ENCODE data around the gene ARHGDIB.
A peak's percentile ranks its signal among the peaks of the same experiment; 100 is the strongest.

Gene ARHGDIB

DNA sequence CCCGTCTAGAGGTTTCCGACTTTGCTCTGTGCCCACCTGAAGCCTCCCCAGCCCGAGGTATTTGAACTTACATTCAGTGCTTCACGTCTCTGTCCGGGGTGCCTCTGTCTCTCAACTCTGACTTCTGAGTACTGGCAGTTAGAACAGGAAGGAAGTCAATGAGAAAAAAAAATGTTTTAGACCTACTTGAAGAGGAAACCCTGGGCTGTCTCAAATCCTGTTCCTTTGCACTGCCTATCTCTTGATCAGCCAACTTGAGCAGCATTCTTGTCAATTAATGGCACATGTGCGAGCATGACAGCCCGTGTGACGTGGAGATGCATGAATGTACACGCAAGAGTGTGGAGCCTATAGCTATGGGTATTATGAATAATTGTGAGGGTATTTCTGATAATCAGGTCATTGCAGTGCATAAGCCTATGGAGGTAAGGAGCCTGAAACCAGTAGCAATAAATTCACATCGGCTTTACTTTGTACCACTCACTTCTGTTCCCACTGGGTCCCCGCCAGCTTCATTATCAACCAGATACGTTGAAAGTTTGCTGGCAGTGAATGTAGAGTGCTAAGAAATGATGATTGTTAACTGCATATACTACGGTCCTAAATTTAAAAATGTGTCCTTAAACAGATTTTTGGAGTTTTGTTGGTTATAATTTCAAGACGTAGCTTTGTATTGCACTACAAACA is at the start of gene ARHGDIB:
Gene ARHGDIB, minus strand, starts transcription at position 136 of the 687 bp plus-strand sequence. CDS start 10,889 bp downstream, outside the sequence.
- peak; percentile 92 for DNase-seq

DNA sequence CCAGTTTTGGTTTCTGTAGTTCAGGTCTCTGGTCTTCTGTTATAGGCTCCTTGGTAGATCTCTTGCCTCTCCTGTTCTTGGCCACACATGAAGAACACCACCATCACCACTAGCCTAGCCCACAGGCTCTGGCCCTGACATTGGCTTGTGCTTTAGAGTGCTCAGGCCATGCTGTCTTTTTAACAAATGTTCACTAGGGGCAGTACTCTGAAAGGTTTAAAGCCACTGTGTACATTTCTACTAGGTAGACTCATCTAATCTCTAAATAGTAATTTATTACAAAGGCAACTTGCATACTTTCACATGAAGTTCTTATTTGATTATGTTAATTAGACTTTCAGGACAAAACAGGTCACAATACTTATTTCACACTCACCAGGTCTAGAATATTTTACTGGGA is 49.8 kb upstream of the ARHGDIB start:
- no peak for DNase-seq

DNA sequence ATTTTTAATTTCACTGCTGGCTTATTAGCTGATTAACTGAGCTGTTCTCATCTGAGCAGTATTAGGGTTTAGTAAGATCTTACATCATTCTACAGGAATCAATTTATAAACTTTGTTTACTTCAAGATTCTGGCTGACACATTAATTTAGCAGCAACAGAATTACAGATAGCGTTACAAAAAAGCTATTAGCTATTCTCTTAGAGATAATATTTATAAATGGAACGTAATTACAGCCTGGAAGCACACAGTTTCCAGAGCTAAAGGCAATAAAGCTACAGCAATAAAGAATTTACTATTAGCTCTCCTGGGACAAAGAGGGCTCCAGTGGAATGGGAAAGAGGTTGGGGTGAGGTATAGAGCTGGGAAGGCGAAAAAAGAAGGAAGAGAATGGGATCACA is 46.1 kb upstream of the ARHGDIB start:
- DNase-seq: no peak

DNA sequence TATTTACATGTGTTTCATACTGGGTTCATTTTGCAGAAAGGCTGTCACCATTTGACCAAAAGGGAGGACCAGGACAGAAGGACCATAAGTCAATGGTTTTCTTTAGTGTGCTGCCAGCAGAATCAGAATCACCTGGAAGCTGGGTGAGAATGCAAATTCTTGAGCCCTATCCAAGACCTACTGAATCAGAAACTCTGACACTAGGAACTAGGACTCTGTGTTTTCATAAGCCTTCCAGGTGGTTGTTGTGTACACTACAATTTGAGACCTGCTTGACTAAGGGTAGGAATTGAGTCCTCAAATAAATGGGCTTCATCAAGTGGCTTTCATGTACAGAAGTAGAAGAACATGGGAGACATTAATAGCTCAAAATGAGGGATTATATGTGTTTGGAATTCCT is 43.7 kb upstream of the ARHGDIB start:
- no peak for DNase-seq

DNA sequence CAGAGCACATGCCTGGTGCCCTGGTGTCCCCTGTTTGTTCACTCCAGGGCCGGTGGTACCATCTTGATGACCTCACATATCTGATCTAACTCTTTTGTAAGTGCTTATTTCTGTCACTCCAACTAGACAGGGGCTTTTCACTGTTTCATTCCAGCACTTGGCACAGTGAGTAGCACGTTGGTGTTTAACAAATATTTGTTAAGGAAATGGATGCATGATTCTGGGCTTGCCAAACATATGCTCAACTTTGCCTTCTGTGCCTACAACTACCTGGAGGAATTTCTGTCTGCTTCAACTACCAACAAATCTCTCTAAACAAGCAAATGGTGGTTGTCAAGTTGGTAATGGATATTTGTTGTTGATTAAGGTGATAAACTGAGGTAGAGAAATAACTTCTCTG is 43.0 kb upstream of the ARHGDIB start:
- no peak for DNase-seq

DNA sequence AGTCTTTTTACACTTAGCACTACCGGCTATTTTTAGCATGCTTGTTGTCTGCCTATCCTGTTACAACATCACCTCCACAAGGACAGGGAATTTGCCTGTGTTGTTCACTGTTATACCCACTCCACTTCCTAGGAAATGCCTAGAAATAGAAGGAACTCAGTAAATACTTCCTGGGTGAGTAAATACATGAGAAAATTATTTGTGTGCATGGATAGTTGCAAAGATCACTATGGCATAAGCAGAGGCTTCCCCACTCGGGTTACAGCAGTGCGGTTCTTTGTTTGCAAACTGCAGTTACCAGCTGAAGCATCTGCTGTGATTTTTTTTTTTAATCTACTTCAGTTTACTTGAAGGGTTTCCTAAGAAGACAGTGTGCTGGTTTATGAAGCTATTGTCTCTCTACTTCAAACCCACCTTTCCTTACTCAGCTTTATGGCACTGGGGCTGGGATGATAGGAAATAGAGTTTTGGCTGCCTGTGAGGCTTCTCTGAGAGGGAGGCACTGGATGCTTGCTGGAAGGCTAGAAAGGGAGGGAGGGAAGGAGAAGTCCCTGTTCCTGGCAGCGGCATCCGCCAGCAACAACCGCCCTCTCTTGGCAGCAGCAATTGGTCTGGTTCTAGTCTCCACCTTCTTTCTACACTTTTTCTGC is 40.5 kb upstream of the ARHGDIB start:
- no peak for DNase-seq

DNA sequence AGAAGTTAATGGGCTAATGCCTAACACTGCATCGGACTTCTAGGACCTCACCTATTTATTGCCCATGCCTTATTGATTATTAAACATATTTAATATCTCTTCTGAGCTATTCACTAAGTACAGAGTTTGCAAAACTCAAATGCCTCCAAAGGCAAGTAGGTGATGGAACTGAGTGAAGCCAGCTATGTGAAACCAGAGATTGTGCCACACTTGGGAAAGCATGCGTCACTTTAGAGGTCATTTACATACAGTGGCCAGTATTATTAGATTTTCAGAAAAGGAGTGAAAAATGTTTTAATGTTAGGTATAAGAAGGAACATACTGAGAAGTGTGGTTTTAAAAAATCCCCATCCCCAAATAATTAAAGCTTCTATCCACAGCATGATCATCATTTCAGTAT is 39.2 kb upstream of the ARHGDIB start:
- DNase-seq: no peak

DNA sequence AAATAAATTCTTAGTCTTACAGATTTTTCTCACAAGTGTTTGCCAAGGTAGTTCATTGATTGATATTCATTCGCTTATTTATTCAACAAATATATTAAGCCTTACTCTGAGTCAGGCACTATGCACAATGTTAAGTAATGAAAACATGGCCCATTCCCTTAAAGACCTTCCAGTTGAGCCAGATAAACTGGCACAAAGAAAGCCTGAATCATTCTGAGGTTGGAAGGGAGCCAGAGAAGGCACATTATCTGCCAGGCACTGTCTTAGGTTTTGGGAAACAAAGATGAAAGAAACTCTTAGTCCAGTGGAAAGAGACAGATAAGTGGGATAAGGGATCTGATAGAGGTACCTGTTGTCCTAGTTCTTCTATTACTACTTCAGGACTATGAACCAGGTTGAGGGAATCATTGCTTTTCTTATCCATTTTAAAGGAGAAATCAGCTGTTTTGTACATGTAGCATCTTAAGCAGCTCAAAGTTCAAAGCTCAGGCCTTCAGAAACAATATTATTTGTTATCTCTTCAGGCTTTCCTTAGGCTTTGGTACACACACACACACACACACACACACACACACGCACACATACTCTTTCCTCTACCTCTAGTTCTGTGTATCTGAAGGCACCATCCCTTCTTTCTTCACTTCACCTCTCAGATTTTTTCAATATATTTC is 38.4 kb upstream of the ARHGDIB start:
- no peak for DNase-seq

DNA sequence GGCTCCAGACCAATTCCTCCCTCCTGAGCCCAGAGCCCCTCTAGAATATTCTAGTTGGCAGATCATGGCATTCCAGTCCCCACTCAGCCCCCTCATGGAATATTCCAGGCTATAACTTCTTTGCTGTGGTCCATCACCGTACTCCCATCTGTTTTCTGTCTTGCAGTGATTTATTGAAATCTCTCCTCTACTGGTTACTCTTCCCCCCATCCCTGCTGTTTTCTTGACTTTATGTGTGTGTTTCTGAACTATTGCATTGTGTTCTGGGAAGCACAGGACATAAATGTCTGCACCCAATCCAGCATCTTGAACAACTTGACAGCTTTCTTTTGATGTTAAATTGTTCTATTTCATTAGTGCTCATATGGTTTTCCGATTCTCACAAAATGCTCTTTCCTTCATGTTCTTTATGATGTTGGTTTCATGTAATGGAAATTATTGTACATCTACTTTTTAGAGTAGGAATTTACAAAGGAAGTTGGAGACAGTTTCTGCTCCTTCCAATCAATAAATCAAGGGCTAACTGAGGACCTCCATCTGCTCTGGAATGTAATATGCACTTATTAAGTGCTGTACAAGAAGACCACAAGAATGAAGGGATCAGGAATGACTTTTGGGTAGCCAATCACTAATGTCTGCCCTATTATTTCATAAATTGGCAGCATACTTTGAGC is 37.8 kb upstream of the ARHGDIB start:
- no peak for DNase-seq

DNA sequence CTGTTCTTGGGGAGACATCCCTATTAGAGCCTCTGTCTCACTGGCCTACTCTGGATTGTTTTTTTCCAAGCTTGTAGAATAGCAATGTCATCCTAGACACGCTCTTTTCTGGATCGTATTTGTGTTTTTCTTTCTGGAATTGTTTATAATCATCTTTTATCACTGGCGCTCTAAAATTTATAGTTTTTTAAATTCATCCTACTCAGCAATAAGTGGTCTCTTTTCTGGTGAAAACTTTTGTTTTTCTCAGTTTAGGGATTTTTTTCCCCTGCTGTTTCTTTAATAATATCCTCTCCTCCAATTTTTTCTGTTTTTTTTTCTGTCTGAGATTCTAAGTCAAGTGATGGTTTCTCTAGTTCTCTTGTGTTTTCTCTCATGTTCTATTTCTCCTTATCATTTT is 36.6 kb upstream of the ARHGDIB start:
- no peak for DNase-seq

DNA sequence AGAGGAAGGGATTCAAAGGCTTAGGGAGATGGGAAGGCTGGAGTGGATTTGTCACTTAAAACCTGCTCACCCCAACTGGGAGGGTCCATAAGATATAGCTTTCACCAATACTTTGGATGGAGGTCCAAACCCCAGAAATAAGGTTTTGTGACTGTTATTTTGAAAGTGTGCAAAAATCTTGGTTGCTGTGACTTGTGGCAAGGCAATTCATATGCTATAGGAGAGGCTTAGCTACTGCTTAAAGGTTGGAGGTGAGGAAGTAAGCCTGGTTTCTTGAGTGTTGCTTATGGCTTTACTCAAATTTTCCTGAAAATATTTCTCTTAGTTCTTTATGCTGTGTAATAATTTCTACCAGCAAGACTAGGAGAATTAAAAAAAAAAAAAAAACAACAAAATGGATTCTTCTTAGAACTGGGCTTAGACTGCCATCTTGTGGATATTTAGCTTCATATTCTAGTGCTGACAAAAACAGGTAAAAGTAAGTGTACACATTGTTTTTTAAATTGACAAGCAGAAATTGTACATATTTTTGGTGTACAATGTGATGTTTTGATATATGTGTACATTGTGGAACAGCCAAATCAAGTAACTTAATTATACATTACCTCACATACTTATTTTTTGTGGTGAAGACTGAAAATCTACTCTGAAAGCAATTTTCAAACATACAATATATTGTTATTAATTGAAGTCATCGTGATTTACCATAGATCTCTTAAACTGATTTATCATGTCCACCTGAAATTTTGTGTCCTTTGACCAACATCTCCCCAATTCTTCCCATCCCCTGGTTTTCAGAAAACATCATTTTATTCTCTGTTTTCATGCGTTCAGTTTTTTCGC is 34.4 kb upstream of the ARHGDIB start:
- peak; percentile 67 for DNase-seq

DNA sequence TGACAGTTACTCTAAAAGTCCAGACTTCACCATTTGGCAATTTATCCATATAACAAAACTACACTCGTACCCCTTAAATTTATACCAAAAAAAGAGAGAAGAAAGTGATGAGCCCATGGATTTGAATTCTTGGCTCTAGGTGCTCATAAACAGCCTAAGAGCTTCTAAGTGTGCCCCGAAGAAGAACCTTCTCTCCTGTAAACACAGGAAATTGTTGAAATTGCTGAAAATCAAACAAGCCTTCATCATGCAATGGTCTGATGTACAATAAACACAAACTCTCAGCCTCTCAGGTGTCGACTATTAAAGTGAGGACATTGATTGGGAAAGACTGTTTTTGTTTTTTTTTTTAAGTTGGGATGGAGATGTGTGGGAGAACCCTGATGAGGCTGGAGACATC is 33.2 kb upstream of the ARHGDIB start:
- no peak for DNase-seq

DNA sequence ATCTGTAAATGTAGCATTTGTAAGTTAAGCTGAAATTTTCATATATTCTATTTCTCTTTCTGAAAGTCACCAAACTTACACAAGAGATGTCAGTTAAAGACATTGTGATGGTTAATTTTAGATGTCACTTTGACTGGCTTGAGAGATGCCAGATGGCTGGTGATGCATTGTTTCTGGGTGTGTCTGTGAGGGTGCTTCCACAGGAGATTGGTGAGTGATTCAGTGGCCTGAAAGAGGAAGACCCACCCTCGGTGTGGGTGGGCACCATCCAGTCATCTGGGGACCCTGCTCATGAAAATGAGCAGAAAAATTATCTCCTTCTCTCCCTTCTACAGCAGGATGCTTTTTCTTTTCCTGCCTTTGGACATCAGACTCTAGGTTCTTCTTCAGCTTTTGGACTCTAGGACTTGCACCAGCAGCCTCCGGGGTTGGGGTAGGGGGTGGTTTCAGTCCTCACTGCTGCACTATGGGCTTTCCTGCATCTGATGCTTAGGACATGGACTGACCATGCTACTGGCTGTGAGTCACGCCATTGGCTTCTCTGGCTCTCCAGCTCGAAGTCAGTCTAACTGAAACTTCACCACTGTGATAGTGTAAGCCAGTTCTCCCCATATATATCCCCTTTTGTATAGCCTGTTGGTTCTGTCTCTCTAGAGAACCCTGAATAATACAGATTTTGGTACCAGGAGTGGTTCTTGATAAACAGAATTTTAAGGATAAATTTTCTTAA is 32.3 kb upstream of the ARHGDIB start:
- DNase-seq: no peak

DNA sequence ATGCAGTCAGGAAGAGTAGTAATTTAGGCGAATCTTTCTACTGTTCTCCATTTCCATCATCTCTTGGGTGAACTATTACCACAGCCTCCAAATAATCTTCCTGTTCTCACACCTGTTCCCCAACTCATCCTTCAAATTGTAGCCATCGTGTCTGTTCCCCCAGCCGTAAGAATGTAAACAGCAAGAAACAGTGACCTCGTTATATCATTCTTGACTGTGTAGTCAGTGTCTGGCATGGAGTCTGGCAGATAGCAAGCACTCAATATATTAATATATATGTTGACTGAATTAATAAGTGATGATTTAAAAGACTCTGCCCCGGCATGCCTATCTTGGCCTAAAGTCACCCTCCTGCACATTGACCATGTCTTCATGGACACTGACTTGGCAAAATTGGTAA is 31.7 kb upstream of the ARHGDIB start:
- no peak for DNase-seq

DNA sequence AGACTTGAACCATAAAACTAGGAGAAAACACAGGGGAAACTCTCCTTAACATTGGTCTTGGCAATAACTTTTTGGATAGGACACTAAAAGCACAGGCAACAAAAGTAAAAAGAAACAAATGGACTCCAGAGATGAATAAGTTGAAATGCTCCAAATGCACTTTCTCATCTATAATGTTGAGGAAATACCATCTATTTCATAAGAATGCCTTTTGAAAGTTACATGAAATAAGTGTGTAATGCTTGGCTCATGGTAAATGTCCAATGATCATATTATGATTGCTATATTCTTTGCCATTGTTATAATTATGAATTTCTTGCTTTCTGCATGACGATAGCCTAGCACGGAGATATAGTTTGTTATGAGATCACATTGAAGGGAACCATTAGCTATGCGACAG is 31.3 kb upstream of the ARHGDIB start:
- DNase-seq: no peak

DNA sequence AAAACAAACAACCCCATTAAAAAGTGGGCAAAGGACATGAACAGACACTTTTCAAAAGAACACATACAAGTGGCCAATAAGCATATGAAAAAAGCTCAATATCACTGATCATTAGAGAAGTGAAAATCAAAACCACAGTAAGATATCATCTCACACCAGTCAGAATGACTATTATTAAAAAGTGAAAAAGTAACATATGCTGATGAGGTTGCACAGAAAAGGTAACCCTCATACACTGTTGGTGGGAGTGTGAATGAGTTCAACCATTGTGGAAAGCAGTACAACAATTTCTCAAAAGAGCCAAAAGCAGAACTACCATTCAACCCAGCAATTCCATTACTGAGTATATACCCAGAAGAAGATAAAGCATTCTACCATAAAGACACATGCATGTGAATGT is 29.7 kb upstream of the ARHGDIB start:
- no peak for DNase-seq

DNA sequence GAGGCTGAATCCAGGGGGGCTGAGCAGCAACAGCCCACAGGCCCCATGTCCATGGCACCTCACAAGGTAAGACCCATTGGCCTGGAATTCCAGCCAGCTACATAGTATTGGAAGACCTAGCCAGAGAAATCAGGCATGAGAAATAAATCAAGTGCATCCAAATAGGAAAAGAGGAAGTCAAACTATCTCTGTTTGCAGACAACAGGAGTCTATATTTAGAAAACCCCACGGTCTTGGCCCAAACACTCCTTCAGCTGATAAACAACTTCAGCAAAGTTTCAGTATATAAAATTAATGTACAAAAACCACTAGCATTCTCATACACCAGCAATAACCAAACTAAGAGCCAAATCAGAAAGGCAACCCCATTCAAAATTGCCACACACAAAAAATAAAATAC is 28.4 kb upstream of the ARHGDIB start:
- DNase-seq: no peak

DNA sequence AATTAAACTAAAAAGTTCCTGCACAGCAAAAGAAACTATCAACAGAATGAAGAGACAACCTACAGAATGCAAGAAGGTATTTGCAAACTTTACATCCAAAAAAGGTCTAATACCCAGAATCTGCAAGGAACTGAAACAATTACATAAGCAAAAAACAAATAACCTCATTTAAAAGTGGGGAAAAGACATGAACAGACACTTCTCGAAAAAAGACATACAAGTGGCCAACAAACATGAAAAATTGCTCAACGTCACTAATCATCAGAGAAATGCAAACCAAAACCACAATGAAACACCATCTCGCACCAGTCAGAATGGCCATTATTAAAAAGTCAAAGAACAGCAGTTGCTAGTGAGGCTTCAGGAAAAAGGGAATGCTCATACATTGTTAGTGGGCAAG is 26.6 kb upstream of the ARHGDIB start:
- DNase-seq: no peak

DNA sequence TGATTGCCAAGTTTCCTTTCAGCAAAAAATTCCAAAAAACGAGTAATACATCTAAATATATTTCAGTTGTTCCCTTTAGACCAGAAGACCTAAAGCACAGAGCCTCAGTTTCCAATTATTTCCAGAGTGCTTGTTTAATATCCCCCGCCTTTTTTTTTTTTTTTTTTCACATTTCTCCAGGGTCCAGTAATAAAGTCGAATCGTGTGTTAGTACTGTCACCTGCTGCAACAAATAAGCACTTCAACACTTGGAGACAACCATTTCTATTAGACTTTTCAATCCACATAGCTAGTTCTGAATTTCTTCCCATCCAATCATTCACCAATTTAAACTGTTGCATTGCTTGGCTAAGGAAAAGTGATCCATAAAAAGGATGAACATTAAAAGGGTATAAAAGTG is 25.0 kb upstream of the ARHGDIB start:
- DNase-seq: no peak

DNA sequence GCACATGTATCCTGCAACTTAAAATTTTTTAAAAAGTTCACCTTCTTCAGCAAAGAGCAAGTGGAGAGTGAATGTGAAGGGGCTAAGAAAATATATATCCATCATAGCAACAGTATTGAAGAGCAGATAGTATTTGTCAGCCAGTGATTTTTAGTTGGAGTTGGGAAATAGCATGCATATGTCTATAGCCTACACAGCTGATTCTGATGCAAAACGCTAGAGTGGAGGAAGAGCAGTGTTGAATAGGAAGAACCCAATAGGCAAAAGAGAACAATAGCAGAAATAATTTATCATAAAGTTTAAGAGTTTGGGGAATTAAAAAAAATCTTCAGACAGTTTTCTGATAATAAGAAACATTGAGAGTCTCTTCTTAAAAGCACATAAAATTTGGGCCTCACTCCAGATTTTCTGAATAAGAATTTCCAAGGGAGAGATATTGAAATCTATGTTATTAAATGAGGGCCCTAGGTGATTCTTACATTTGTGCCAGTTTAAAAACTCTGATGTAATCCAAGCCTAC is 23.4 kb upstream of the ARHGDIB start:
- no peak for DNase-seq

DNA sequence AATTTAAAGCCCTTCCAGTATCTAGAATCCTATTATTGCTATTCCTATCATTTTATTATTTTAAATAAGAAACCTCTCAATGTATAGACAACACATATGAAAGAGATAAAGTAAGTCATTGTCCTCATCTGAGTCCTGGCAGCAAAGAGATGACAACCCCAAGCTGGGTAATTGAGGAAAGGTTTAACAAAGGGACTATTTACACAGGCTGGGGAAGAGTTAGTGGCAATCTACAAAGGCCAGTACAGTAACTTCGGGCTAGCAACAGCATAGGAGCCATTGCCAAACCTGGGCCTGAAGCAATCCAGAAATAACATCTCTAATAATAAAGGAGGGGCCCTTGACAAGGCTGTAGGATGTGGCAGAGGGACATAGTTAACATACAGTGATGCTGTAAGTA is 22.6 kb upstream of the ARHGDIB start:
- DNase-seq: no peak

DNA sequence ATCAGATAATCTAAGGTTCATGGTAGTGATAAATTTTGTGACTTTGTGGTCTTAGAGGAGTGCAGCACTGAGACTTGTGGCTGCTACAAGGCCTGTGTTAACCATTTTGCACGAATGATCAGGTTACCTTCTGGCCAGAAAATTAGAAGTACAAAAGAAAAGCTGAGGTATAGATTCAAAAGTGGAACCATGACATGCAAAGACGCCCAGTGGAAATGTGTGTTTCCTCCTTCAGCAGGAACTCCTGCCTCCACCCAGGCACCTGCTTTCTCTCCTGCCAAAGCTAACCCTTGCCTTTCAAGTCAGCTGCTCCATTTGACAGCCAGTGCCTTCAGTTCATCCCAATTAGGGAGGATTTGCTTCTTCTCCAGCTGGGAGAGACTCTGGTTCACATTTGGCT is 21.6 kb upstream of the ARHGDIB start:
- DNase-seq: no peak
